ENCODE measurements around the gene ANP32A.

The ANP32A gene

DNA sequence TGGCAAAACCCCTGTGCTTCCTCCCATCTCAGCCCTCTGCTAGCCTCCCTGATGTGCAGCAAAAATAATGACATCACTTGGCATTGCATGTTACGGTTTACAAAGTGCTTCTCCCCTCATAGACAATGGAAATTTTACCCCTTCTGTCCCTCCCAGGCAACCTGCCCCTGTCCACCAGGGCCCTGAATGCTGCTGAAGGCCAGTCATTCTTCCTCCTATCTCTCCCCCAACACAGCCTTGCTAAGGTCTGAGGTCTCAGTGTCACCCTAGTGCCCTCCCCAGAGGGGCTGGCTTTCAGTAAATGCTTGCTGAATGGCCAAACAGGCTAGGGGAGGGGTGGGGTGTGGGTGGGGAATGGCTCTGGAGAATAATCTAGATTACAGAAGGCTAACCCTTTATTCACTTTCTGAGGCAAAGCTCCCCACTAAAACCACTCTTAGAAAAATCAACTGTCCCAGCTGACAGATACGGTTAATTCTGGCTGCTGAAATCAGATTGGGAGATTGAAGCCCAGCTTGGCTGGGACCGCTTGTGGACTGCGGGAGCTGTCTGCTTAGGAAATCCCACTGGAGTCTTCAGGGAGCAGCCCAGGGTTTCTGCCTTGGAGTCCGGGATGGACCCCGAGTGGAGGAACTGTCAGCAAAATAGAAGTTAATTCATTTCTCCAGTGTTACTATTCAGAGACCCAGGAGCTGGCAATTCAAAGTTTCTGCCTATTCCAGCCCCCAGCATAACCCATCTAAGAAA, 22.9 kb downstream of the ANP32A start:
- no peak for DNase-seq

DNA sequence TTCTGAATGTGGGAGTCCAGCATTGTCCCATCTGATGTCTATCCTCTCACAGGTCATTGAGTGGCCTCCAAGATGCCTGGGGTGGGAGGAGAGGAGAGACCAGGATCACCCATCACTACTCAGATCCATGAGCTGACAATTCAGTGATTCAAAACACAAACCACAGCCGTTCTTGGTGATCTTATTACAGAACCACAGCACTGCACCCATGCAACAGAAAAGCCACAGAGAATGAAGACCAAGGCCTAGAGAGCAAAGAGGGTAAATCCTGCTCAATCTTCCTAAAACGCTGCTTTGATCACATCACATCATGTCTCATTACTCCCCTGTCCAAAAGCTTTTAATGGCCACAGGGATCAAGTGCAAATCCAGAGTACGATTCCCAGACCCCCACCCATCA, 23.5 kb downstream of the ANP32A start:
- no peak for DNase-seq

DNA sequence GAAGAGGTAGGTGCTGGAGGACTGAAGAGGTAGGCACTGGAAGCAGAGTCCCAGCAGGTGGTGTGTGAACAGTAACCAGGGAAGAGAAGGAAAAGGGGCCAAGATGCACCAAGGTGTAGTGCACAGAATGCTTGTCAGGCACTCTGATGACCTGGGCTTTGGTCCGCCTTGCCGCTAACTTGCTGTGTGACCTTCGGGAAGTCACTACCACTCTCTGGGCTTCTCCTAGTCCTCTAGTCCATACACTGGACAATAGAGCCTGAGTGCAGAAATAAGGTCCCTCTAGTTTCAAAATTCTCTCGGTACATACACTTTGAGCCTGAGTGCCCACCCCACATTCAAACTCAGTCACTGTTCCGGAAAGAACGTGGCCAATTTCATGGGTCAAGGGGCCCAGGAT, 24.1 kb downstream of the ANP32A start:
- no peak for DNase-seq

DNA sequence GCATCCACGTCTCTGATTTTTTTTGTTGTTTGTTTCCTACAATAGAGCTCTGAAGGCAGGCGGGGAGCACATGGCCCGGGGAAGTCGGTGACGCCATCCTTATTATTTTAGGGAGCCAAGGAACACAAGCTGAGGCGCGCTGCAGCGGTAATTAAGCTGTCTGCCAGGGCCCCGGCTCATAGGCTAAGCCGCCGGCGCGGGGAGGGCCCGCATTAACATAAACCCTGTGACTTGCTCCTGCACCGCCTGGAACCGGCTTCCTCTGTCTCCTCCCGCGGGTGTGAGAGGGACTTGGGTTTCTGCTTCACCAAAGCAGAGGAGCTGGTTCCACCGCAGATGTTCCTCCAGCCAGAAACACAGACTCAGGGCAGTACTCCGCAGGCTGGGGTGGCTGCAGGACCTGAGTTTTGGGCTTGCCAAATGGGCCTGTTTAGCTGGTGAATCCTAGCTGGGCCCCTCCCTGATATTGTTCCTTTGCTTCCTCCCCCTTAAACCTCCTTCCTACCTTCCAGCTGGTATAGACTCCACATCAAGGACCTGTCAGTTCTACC, 25.3 kb downstream of the ANP32A start:
- peak; percentile 46 for DNase-seq

DNA sequence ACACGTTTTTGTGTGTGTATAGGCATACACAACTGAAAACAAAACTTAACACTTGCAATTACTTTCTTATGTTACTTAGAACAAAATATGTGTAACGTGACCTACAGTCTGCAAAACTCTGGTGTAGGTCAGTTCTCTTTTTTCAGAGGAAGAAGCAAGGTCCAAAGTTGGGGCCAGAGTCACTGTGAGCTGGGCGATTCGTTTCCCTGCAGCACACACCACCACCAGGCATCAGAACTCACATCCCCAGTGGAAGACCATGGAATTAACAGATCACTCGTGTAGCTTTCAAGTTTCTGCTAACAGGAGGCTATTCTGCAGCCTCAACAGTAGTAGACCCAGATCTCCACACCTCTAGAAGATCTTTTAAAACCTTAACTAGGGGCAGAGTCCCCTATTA, 25.8 kb downstream of the ANP32A start:
- DNase-seq: no peak

DNA sequence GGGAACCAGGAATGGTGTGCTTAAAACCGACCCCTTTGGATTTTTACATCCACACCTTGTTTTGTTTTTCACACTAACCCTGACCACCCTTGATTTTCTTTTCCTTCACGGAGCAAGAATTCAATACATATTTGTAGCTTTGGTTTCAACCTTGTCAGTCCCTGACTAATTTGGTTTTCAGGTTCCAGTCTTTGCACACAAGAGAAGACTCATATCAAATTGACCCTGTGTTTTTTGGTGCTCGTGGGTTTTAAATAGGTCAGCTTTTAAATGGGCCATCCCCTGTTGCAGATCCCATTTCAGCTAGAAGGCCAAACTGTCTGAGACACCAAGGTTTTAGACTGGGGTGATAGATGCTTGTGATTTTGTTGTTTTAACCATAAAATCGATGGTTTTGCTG, 26.4 kb downstream of the ANP32A start:
- no peak for DNase-seq

DNA sequence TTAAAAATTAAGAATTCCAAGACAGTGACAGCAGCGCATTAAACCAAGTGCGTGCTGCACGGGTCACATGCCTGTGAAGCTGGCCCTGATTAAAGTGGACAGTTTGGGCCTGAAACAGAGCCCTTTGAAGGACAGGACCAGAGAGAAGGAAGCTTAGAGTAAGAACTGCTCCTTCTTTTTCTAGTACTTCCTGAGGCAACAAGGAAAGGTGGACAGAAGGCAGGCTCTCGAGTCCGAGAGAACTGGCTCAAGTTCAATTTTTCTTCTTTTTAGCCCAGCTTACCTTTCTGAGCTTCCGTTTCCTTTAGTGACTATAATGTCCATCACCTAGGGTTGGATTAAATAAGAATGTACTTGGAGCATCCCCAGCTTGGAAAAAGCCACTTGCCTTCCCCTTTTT, 26.9 kb downstream of the ANP32A start:
- no peak for DNase-seq

DNA sequence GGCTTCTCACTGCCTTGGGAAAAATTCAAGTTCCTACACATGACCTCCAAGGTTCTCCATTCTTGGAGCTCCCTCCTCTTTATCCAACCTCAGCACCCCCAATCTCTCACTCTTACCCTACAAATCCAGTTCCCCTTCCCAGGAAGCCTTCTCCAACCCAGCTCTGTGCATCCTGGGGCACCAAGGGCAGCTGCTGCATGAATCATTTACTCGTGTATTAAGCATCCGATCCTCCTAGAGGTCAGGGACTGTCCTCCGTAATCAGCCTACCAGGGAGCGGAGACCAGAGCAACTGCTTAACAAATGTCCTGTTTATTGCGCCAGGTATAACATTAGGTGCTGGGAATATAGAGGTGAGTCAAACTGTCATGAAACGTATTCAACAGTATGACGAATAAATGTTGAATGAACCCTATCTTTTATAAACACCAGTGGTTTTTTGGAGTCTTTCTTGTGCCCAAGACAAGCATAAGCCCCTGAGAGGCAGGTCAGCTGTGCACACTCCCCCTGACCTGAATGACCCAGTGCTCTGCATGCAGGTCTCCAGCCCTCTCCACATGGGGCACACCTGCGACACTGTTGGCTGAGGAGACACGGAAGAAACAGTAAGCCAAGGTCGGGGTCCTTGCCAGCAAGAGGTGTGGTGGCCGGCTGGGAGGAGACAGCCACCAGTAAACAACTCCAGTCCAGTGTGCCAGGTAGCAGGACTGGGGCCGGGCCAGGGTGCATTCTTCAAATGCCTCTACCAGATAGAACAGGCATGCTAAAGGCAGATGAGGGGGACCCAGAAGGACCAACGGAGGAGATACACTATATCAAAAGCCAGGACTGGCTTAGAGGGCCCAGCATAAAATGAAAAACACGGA, 27.6 kb downstream of the ANP32A start:
- DNase-seq: no peak

DNA sequence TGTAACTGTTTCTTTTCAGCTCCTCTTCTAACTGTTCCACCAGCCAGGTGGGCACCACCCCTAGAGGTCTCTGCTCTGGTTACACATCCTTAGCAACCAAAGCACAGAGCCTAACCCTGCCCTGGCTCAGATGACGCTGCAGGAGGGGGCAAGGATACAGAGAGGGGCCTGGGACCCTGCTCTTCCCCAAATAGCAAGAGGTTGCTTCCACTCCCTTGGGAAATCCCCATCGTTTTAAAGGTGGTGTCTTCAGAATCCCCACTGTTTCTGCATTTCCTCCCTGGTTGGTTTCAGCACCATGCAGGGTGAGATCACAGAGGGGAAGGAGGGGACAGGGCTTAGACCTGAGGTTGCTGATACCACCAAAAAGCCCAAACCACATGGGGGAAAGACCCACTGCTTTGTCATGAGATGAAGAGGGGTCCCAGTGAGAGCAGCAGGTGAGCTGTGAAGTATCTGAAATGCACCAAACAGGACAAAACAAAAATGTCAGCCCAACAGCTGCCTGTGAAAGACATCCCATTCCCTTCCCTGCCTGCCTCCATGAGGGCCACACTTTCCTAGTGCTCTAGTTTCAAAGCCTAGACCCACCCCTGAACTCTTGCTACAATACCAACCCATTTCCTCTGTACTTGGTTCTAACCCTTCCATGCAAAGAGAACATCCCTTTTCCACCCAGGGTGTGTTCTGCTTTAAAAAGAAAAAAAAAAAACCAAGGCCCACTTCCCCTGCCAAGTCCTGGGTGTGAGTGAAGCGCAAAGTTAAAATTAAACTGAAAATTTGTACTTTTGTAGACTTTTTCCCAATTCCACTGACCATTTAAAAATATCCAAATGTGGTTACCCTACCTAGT, 29.0 kb downstream of the ANP32A start:
- peak; percentile 30 for DNase-seq

DNA sequence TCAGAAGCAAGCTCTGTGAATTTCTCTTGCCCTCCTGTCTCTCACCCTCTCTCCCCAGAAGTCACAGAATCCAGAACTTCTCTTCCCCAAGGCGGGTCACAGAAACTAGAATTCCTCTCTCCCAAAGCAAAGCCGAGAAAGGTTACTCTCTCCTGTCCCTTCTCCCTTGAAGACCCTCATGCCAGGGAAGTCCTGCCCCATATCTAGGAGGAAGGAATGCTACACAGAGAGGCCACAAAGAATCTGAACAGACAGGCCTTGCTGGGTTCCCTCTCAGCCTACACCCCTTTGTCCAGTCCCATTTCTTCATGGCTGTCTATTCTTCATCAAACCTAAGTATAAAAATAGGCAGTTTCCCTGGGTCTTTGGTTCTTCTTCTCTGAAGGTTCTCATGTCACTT, 29.8 kb downstream of the ANP32A start:
- no peak for DNase-seq

DNA sequence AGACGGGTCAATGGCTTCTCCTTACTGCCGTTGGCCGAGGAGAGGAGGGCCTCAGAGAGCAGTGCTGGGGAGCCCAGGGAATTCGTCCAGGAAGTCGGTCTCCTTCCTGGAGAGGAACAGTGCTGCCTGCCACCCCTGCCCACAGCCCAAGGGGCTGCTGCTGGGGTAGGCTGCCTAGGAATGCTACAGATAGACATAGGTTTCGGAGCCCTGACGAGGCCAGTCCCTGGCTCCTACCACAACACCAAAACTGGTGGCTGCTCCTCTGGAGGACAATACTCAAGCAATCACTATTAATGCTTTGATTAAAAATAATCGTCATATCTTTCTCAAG, 30.5 kb downstream of the ANP32A start:
- no peak for DNase-seq

DNA sequence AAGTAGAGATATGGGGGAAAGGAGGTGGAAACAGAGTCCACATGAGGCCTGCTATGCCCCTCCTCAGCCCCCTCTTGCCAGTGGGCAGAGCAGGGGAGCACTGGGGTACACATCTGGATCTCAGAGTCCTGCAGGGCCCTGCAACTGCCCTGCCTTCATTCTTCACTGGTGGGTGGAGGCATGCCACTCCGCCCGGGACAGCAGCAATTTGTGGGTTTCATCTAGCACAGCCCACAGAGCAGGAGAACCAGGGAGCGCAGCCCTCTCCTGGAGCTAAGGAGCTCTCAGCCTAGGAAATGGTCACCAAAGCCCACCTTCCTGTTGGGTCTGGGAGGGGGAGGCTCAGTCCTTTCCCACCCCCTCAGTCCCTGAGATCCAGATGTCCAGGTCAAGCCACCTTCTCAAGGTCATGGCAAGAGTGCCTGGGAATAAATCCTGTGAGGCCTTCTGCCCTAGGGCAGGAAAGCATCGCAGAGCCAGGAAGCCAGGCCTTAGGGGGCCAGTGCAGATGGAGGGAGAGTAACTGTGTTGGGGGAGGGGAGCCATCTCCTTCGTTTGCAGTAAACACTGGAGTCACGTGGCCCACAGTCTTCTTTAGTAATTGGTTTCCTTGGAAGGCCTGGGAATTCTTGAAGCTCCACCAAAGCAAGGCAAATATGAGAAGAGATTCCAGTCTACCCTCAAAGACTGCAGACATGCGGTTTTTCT, 31.0 kb downstream of the ANP32A start:
- no peak for DNase-seq

DNA sequence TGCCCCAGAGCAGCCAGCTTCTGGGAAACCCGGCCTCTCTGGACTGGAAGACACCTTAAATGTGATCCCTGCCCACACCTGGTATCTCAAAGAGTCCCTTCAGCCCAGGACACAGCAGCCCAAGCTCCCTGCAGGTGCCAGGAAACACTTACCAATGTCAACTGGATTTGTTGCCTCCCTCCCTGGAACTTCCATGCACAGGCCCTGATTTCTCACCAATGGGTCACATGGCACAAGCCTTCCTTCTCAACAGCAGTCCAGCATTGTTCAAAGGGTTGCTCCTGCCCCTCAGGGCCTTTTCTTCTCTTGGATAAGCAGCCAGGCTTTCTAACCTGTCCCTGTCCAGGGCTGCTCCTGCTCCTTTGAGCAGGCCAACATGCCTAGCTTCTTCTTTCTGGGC, 31.6 kb downstream of the ANP32A start:
- no peak for DNase-seq

DNA sequence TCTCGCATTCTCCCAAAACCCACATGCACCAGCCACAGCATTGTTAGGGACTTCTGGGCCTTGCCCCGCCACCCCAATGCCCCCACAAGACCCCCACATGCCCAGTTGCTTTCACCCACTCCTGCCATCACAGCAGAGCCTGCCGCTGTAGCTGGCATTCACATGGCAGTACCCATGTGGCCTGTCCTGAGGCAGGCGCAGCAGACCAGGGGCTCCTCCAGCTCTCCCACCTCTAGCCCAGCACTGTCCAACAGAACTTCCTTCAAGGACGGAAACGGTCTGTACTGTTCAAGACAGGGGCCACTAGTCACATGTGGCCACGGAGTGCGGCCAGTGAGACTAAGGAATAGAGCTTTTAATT, 32.5 kb downstream of the ANP32A start:
- no peak for DNase-seq

DNA sequence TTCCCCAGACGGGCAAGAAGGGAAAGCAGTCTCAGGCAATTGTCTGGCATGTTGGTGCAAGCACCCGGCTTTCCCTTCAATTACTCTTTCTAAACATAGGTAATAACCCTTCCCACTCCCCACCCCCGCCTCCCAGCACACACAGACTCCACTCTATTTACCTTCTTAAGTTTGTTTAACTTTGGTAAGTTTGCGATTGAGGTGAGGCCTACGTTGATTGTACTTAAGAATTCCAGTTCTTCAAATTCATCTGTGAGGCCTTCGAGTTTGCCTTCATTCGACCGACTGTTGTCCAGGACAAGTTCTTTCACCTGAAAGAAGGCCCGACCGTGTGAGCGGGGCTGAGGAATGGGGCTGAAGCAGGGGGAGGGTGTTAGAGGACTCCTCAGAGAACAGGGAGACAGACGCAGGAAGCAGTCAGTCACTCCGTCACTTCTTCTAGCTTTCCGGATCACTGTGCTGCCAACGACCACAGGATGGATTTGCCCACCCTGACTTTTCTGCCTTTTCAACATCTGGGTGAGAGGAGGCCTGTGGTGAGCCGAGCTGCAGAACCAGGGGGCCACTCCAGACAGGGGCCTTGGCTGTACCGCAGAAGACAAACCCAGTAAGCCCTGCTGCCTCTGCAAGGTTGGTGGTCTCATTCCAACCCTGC, 33.0 kb downstream of the ANP32A start:
- DNase-seq: no peak

DNA sequence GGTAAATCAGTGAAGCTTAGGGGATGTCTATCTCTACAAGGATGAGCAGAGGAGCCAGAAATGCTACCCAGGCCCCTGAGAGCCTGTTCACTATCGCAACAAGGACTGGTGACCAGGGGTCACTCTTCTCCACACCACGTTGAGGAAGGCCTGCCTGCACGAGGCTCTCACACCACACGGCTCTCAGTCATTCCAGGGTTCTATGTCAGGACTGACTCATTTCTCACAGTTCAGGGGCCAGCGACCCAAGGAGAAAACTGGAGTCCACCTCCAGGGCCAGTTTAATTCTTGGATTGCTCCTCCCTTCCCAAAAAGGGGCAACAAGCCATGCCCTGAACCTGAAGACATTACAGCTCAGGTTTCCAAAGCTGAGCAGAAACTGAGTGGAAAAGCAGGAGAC, 33.9 kb downstream of the ANP32A start:
- DNase-seq: no peak

DNA sequence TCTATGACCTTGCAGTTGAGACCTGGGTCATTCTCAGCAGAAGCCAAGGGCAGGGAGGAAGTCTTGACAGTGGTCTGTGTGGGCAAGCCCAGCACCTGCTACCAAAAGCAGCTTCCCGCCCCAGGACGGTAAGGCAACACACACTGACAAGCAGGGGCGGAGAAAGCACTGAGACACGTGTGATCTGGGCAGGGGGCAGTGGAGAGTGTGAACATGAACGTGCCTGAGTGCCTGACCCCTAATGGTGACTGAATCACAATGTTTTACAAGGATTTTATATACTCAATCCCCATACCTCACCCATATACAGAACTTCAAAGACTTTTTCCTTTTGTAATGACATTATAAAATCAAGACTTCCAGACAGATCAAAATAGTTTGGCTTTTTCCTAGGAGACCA, 35.2 kb downstream of the ANP32A start:
- no peak for DNase-seq

DNA sequence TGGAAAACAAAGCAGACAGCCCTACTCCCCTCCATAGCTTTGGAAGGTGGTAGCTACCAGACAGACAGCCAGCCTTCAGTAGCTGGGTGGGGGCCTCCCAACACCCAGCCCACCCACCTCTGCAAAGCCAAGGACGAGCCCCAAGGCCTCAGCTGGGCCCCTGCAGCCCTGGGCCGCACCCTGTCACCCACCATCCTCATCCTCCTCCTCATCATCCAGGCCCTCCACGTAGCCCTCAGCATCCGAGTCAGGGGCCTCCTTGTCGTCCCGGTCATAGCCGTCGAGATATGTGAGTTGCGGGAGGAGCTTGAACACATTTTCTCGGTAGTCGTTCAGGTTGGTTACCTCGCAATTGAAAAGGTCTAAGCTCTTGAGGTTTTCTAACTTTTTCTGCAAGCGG, 36.5 kb downstream of the ANP32A start:
- no peak for DNase-seq

DNA sequence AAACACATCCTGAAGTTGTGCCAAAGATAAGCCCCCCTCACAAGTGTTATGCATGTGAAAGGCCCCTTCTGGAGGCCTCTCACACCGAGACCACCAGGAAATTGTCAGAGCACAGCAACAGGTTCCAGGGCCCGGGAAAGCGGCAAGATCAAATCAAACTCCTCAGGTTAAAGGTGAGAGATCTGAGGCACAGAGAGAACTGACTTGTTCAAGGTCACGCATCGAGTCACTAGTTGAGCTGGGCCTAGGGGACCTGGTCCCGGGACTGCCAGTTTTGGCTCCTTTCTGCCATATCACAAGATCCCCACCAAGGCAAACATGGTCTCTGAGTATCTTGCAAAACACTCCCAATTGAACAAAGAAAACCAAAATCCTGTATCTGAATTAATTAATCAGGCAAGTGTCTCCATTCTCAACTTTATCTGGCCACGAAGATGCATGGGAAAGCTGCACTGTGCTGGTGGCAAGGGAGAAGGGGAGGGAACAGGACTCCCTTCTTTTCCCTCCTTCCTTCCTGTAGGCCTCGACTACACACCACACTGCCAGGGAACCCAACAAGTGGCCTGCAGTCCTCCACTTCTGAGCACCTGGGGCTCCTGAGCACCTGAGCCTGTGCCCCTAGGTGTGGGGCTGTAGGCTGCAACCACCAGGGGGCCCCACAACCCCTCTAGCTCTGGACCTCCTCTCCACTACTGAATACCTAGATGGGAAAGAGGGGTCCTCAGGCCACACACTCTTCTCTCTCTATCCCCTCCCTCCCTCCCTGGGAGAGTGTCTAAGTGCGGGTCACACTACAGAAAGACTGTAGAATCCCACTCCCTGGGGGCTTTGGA, 37.3 kb downstream of the ANP32A start:
- peak; percentile 62 for DNase-seq

DNA sequence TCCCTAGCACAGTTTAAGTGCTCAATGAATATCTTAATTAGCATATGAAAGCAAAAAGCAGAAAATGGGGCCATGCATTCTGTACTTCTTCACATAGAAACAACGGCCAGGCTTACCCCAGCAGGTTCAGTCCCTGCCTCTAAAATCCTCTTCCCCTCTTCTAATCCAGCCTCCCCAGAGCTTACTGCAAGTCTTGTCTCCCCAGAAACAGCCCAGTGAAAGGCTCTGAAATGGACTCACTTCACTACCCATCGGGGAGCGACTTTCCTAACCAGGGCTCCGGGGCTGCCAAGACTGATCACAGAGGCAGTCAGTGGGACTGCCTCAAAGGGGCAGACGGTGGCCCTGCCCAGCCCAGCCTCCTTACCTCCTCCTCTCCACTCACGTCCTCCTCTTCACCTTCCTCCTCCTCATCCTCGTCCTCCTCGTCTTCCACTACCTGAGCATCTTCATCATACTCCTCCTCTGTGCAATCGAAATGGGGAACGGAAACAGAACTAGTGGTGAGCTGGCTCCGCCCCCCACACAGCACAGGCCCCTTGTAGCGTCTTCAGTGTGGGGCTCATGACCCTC, 38.0 kb downstream of the ANP32A start:
- DNase-seq: no peak
